GM12891 (cell line): ENCODE data around the gene STXBP5L.
"Not testable (repeated sequence)": the region's sequence is repeated elsewhere in the genome, so short reads cannot be mapped to it uniquely, and the experiment has no call there.

Experiments used
- DNase-seq: peaks from one replicate; pipeline ENCODE4 v3.0.0; 2011; ENCODE audit warnings: low spot score; ENCODE audit not compliant: insufficient read length
- FAIRE-seq: peaks from 2 replicates; lab custom pipeline; 2011; peaks lifted over from hg19 to GRCh38; lab: Jason Lieb, UNC
- PAX5 ChIP-seq: IDR thresholded peaks from 2 replicates; pipeline ENCODE4 v1.6.1; 2011; ENCODE audit warnings: low read length, moderate library complexity, mild to moderate bottlenecking; ENCODE audit not compliant: insufficient read depth, severe bottlenecking
- POLR2A ChIP-seq: IDR thresholded peaks from 2 replicates; pipeline ENCODE4 v1.6.1; 2011; ENCODE audit warnings: low read depth, low read length, control low read depth
- POLR2AphosphoS5 ChIP-seq: IDR thresholded peaks from 2 replicates; pipeline ENCODE4 v1.6.1; 2011; ENCODE audit warnings: low read depth, low read length, control low read depth
- POU2F2 ChIP-seq: IDR thresholded peaks from 2 replicates; pipeline ENCODE4 v1.6.1; 2011; ENCODE audit warnings: low read depth, mild to moderate bottlenecking, control low read depth, low read length, moderate library complexity
- SPI1 ChIP-seq: IDR thresholded peaks from 2 replicates; pipeline ENCODE4 v1.6.1; 2011; ENCODE audit warnings: low read depth, low read length, control low read depth
- TAF1 ChIP-seq: IDR thresholded peaks from 2 replicates; pipeline ENCODE4 v1.6.1; 2011; ENCODE audit warnings: low read depth, low read length, control low read depth

Gene STXBP5L

DNA sequence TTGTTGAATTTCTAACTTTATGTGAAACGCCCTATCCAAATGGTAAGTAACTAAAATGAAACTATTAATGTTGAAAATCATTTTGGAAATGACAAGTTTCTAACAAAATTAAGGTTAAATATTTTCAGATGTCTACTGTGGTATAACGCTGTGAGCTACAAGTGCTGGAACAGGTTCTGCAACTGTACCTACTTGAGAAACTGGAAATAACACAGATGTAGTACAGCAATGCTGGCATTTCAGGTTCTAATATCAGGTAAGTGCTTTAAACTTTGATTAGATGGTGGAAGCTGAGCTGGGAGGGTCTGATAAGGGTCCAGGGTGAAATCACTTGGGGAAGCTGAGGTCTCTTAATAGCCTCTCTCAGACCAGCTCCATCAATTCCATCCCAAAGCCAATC is 315.1 kb downstream of the STXBP5L start:
- FAIRE-seq (no peak), DNase-seq (no peak)

DNA sequence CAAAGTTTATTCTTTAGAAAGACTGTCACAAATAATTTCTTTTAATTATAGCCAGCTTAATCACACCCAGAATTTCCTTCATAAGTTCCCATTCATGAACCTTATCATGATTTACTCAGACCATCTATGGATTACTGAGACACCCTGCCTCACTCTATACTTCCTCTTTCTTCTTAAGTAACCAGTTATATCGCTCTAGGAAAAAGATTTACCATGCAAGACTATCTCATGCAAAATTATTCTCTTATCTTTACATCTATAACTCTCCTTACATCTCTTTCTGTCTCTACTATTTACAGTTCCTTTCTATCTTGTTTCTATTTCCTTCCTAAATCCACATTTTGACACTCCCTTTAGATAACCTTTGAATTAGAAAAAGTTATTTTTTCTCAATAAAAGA is 321.0 kb downstream of the STXBP5L start:
- DNase-seq (no peak), FAIRE-seq (no peak)
- no peak for TF ChIP-seq POU2F2
- no peak for TF ChIP-seq SPI1
- TF ChIP-seq POLR2A = no peak
- TF ChIP-seq PAX5 = no peak
- TF ChIP-seq POLR2AphosphoS5 = no peak
- TF ChIP-seq TAF1 = no peak

More for the DNA sequence above, 315.1 kb downstream of the STXBP5L start:
- TF ChIP-seq POU2F2 (no peak), SPI1 (no peak), POLR2AphosphoS5 (no peak), PAX5 (no peak), TAF1 (no peak)

DNA sequence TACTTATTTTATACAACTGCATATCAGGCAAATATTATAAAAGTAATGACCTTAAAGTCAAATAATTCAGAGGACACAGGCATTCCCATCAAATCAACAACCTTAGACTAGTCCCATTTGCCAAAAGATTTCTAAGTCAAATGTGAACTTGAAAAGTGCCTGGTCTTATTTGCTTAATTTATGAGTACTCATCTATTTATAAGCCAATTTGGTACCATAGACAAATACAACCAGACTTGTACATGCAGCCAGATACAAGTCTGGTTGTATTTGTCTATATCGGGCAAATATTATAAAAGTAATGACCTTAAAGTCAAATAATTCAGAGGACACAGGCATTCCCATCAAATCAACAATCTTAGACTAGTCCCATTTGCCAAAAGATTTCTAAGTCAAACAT is 322.2 kb downstream of the STXBP5L start:
- FAIRE-seq = peak; percentile 23

DNA sequence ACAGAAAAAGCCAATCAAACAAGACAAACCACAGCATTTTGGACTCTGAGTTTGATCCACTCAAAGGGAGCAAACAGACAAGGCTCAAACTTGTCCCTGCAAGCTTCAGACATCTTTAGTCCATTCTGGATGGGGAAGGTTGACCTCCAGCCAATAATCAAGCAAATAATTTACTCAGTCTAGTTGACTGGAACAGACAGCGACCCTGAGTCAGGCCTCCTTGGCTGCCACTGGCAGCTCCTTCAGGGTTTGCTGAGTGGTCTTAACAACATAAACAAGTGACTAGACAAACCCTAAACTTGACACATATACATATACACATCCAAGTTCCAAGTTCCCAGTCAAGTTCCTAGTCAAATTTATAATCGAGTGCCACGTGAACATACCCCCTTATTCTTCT is 323.9 kb downstream of the STXBP5L start:
- FAIRE-seq (no peak), DNase-seq (no peak)
- TF ChIP-seq POLR2AphosphoS5 (no peak), PAX5 (no peak), POU2F2 (no peak), TAF1 (no peak), POLR2A (no peak), SPI1 (no peak)

More for the DNA sequence above, 322.2 kb downstream of the STXBP5L start:
- not testable (repeated sequence) for DNase-seq

DNA sequence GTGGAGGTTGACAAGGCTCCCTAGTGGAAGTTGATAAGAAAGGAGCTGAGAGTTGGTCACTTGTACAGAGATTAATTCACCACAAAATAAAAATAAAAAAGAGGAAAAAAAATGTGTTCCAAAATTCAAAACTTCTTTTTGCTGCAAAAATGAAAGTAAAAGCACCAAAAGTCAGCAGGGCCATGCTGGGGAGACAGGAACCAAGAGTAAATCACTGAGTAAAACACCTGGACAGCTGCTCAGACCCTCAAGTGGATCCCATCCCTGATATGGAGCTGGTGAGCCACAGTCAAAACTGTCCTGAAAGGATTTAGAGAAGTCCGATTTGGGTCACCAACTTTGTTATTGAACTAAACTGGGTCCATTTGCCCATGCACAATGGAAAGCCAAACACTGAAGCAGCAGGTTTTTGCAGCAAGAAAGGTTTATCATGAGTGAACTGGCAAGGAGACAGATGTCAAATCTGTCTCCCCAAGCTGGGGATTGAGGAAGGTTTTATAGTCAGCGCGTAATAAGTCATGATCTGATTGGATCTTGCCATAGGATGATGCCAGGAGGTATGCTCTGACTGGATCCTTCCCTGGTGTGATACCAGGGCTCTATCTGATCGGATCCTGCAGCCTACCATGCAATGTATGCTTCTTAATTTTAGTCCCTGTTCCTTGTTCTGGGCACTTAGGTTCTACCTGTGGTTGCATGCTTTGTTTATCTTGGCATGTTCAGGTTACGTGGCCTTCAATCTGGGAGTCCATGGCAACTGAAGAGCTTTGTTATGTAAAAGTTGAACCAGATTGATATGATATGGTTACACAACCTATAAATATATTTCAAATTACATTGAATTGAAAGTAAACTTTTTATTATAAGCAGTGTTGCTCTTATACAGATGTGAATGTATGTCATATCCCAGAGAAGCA is 324.6 kb downstream of the STXBP5L start:
- DNase-seq (no peak), FAIRE-seq (no peak)
- TF ChIP-seq POU2F2 = no peak
- TF ChIP-seq SPI1 = no peak
- TF ChIP-seq POLR2A = no peak
- TF ChIP-seq PAX5 = no peak
- no peak for TF ChIP-seq POLR2AphosphoS5
- no peak for TF ChIP-seq TAF1

DNA sequence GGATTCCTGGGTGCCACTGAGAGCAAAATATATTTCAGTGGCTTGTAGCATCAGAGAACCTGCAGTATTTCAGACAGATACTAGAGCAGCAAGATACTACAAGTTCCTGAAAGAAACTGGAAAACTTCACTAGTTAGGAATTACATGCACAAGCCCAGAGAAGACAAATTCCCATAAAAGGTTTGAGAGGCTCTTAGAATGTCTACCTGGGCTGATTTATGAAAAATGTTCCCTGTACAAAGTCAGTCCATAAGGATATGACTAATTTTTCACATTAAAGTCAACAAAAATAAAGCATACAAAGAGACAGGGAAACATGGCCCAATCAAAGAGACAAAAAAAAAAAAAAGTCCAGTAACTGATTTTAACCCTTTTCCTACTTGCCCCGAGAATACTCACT is 335.2 kb downstream of the STXBP5L start:
- FAIRE-seq (no peak), DNase-seq (no peak)
- no peak for TF ChIP-seq PAX5
- no peak for TF ChIP-seq POLR2A
- no peak for TF ChIP-seq POU2F2
- TF ChIP-seq SPI1 = no peak
- TF ChIP-seq POLR2AphosphoS5 = no peak
- TF ChIP-seq TAF1 = no peak

DNA sequence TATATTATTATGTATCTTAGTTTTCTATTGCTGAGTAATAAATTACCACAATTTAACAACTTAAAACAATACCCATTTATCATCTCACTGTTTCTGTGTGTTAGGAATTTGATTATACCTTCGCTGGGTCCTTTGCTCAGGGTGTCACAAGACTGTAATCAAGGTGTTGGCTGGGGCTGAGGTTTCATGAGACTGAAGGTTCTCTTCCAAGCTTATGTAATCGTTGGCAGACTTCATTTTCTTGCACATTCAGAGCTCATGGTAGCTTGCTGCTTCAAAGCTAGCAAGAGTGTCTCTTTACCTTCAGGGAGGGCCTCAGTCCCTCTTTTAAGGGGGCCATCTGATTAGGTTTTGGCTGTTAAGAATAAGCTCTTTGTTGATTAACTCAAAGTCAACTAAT is 344.7 kb downstream of the STXBP5L start:
- FAIRE-seq = no peak
- no peak for DNase-seq
- no peak for TF ChIP-seq PAX5

DNA sequence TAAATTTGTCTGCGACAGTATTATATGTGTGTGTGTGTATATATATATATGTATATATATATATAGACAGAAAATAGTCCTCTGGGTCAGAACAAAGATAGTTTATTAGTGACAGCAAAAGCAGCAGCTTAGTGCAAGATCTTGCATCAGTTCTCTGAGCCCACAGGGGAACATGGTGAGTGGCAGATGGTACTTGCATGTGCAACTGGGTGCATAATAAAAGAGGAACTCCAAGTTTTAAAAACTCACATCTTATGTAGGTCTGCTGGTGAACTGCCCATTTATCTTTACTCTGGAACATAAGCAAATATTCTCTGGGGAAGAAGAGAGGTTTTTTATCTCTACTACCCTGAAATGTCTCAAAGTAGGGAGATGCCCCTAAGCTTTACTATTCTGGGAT is 361.4 kb downstream of the STXBP5L start:
- no peak for TF ChIP-seq TAF1
- TF ChIP-seq PAX5 = no peak
- TF ChIP-seq POLR2AphosphoS5 = no peak
- TF ChIP-seq POLR2A = no peak
- no peak for TF ChIP-seq SPI1
- no peak for TF ChIP-seq POU2F2
- no peak for FAIRE-seq
- DNase-seq = no peak

DNA sequence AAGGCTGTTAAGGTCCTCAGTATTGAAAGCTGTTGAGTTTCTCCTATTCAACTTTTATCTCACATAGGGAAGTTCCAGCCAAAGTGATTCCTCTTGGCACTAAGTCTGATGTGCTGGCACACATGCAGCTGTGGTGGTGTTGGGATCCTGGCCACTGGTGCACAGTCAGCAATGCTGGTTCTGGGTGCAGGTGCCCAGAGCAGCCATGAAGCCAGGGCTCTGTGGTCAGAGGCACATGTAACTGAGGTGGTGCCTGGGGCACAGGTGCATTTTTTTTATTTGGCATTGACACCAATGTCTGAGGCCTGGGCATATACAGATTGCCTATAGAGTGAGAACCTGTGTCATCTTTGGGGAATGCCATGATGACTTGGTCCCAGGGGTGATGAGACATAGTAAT is 366.4 kb downstream of the STXBP5L start:
- FAIRE-seq = no peak
- TF ChIP-seq POLR2AphosphoS5 (no peak), POLR2A (no peak), PAX5 (no peak), TAF1 (no peak), POU2F2 (no peak), SPI1 (no peak)
- no peak for DNase-seq

DNA sequence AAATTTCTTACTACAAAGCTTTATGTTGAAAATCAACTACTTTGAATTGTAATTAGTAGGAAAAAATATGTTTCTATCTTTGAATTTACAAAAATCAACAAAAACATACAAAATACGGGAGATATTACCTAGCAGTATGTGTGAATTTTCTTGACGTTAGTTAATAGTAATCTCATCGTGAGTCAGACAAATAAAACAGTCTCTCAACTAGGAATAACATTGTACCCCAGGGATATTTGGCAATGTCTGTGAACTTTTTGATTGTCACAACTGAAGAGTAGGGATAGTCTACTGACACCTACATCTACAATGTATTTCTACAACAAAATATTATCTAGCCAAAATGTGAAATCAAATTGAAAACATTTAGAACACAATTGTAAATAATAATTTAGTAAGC is 387.4 kb downstream of the STXBP5L start:
- TF ChIP-seq PAX5 = no peak
- TF ChIP-seq TAF1 = no peak
- DNase-seq = no peak
- FAIRE-seq = no peak
